22Rv1 (cell line): Measurements from ENCODE around the gene KIF20A.

Experiments used
- ZFX ChIP-seq: fragments of 450-650 bp; IDR thresholded peaks from 2 replicates; pipeline ENCODE4 v1.6.1; 2017; ENCODE audit warnings: antibody characterized with exemption, borderline replicate concordance
- TF ChIP-seq, protein P1 (sequence below): fragments of 450-650 bp; IDR thresholded peaks from 2 replicates; pipeline ENCODE4 v1.5.1; 2017; ENCODE audit warnings: mild to moderate bottlenecking

DNA sequence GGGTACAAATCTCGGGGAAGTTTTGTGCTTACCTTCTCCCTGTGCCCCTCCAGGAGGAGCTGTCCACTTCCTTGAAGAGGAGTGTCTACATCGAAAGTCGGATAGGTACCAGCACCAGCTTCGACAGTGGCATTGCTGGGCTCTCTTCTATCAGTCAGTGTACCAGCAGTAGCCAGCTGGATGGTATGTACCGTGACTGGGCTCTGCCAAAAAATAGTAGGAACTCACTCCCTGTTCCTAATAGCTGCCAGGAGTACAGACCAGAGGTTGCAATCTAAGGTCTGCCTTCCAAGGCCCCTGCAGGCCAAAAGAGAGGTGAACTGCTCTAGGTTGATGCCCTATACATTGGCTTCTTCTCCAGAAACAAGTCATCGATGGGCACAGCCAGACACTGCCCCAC, 3.9 kb downstream of the KIF20A start:
- TF ChIP-seq, protein P1, sequence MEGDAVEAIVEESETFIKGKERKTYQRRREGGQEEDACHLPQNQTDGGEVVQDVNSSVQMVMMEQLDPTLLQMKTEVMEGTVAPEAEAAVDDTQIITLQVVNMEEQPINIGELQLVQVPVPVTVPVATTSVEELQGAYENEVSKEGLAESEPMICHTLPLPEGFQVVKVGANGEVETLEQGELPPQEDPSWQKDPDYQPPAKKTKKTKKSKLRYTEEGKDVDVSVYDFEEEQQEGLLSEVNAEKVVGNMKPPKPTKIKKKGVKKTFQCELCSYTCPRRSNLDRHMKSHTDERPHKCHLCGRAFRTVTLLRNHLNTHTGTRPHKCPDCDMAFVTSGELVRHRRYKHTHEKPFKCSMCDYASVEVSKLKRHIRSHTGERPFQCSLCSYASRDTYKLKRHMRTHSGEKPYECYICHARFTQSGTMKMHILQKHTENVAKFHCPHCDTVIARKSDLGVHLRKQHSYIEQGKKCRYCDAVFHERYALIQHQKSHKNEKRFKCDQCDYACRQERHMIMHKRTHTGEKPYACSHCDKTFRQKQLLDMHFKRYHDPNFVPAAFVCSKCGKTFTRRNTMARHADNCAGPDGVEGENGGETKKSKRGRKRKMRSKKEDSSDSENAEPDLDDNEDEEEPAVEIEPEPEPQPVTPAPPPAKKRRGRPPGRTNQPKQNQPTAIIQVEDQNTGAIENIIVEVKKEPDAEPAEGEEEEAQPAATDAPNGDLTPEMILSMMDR, result no peak
- TF ChIP-seq ZFX, result no peak
